GM23248 (cell line): Measurements from ENCODE around the gene RTP2. TPM values are rescaled to one million over a fixed set of nuclear protein-coding genes. Genes with fewer than 3 reads are reported as not detected.

Experiments
- DNase-seq: peaks from one replicate; pipeline ENCODE4 v3.0.0-alpha.2; 2015
- H2AFZ ChIP-seq: fragments of 200-600 bp; sonication (generic); 2 replicates; pipeline ENCODE4 v1.6.1; 2016; ENCODE audit warnings: antibody characterized with exemption
- H3F3A ChIP-seq: fragments of 200-600 bp; sonication (generic); 2 replicates; pipeline ENCODE4 v1.6.1; 2016; ENCODE audit warnings: mild to moderate bottlenecking, antibody characterized with exemption, mixed run types; ENCODE audit not compliant: insufficient read depth
- H3K27ac ChIP-seq: fragments of 200-600 bp; sonication (generic); 2 replicates; pipeline ENCODE4 v1.5.1; 2016; ENCODE audit warnings: mild to moderate bottlenecking
- H3K27me3 ChIP-seq: fragments of 200-600 bp; sonication (generic); replicated peaks from 2 replicates; pipeline ENCODE4 v1.6.1; 2016; ENCODE audit warnings: mild to moderate bottlenecking; ENCODE audit not compliant: insufficient read depth
- H3K36me3 ChIP-seq: fragments of 200-600 bp; sonication (generic); 2 replicates; pipeline ENCODE4 v1.6.1; 2016; ENCODE audit warnings: low read depth, mild to moderate bottlenecking
- H3K4me1 ChIP-seq: fragments of 200-600 bp; sonication (generic); 2 replicates; pipeline ENCODE4 v1.6.1; 2016; ENCODE audit warnings: mild to moderate bottlenecking; ENCODE audit not compliant: insufficient read depth
- H3K4me2 ChIP-seq: fragments of 200-600 bp; sonication (generic); one replicate; pipeline ENCODE4 v1.6.1; 2016; ENCODE audit warnings: mild to moderate bottlenecking; ENCODE audit not compliant: unreplicated experiment
- H3K4me3 ChIP-seq: fragments of 200-600 bp; sonication (generic); 2 replicates; pipeline ENCODE4 v1.5.1; 2016; ENCODE audit warnings: mild to moderate bottlenecking
- H3K79me2 ChIP-seq: fragments of 200-600 bp; sonication (generic); 2 replicates; pipeline ENCODE4 v1.6.1; 2016; ENCODE audit warnings: mild to moderate bottlenecking; ENCODE audit not compliant: insufficient read depth
- H3K9ac ChIP-seq: fragments of 200-600 bp; sonication (generic); 2 replicates; pipeline ENCODE4 v1.6.1; 2016; ENCODE audit warnings: mild to moderate bottlenecking
- H3K9me2 ChIP-seq: fragments of 200-600 bp; sonication (generic); 2 replicates; pipeline ENCODE4 v1.6.1; 2016; ENCODE audit warnings: mixed run types, mild to moderate bottlenecking, moderate library complexity; ENCODE audit not compliant: insufficient read depth
- H3K9me3 ChIP-seq: fragments of 200-600 bp; sonication (generic); one replicate; pipeline ENCODE4 v1.6.1; 2017; ENCODE audit warnings: low read depth
- H4K20me1 ChIP-seq: fragments of 200-600 bp; sonication (generic); 2 replicates; pipeline ENCODE4 v1.6.0; 2016; ENCODE audit not compliant: insufficient read depth
- EZH2 ChIP-seq: fragments of 200-600 bp; sonication (generic); IDR thresholded peaks from 2 replicates; pipeline ENCODE4 v1.6.1; 2018; ENCODE audit warnings: antibody characterized with exemption, mild to moderate bottlenecking; ENCODE audit not compliant: insufficient read depth, poor library complexity, severe bottlenecking
- EZH2phosphoT487 ChIP-seq: fragments of 200-600 bp; sonication (generic); IDR thresholded peaks from 2 replicates; pipeline ENCODE4 v1.6.1; 2018; ENCODE audit warnings: antibody characterized with exemption, moderate library complexity, mild to moderate bottlenecking, low read depth; ENCODE audit not compliant: insufficient read depth
- WGBS, 2 experiments: methylation state at CpG; one replicate each; pipeline ENCODE4 v1.1.6; 2015 to 2017; ENCODE audit warnings: low lambda C conversion rate in 2 of 2, low coverage in 1 of 2; ENCODE audit errors: missing lambda C conversion rate in 2 of 2; 5-methylcytosine and 5-hydroxymethylcytosine counted together
- in situ Hi-C: fragments of 300-500 bp; cut with MboI; formaldehyde crosslinking; loops from 2 replicates; pipeline ENCODE4 v1.15.0; 2020
- polyA plus RNA-seq: library from polyadenylated mRNA; unstranded; fragments of >200 nt; fragmentation: Nextera tagmentation; extraction: Ambion mirVana; gene quantifications from 2 replicates; pipeline ENCODE4 v1.2.1, GENCODE V29; 2016
- total RNA-seq: library from RNA; depleted of rRNA; stranded (reverse); fragments of >200 nt; shearing (Covaris generic); gene quantifications from 2 replicates; pipeline ENCODE4 v1.2.3, GENCODE V29; 2014

The RTP2 gene
- total and polyA plus RNA-seq, 2 experiments from 2014 or later, result not detected

- H2AFZ ChIP-seq, result no peak overlapping the region
- H3K27ac ChIP-seq, result no peak overlapping the region
- no peaks in the 10 kb centered on the region for H3K9me2 ChIP-seq
- no peaks in the 10 kb centered on the region for H3K9me3 ChIP-seq
- DNase-seq, result no peak
- no peaks in the 10 kb centered on the region for H3F3A ChIP-seq
- no peak overlapping the region for H3K4me3 ChIP-seq
- TF ChIP-seq EZH2 (no peak), EZH2phosphoT487 (no peak)
- H3K4me1 ChIP-seq, result no peaks in the 10 kb centered on the region
- no peak overlapping the region for H3K9ac ChIP-seq
- H4K20me1 ChIP-seq, result no peaks in the 10 kb centered on the region
- no peaks in the 10 kb centered on the region for H3K79me2 ChIP-seq
- peaks cover 52% of the 10 kb centered on the region for H3K27me3 ChIP-seq
- H3K4me2 ChIP-seq, result no peak overlapping the region
- no peaks in the 10 kb centered on the region for H3K36me3 ChIP-seq
- in situ Hi-C loops, result no loop called here
These were observed 34.8 kb downstream of the RTP2 start for GRCh38 chr3:187667526-187667925.

GRCh38 chr3:187665764-187666402 is 36.5 kb downstream of the RTP2 start:
- Histone ChIP-seq H3K9ac (no peak overlapping the region), H3K27ac (no peak overlapping the region), H3F3A (no peaks in the 10 kb centered on the region), H2AFZ (no peak overlapping the region), H4K20me1 (no peaks in the 10 kb centered on the region), H3K9me2 (no peaks in the 10 kb centered on the region), H3K79me2 (no peaks in the 10 kb centered on the region), H3K9me3 (no peaks in the 10 kb centered on the region), H3K36me3 (no peaks in the 10 kb centered on the region), H3K27me3 (peaks cover 52% of the 10 kb centered on the region), H3K4me2 (no peak overlapping the region), H3K4me1 (no peaks in the 10 kb centered on the region), H3K4me3 (no peak overlapping the region)
- DNase-seq, result no peak
- TF ChIP-seq EZH2phosphoT487, result no peak
- no peak for TF ChIP-seq EZH2
- WGBS, 2 experiments, result 1% methylated on average over 3 of the region's 3 CpGs
- in situ Hi-C loops, result no loop called here

GRCh38 chr3:187665010-187665409 is 37.3 kb downstream of the RTP2 start:
- Histone ChIP-seq H3K27me3 (peaks cover 45% of the 10 kb centered on the region), H3K27ac (no peak overlapping the region), H3F3A (no peaks in the 10 kb centered on the region), H3K4me2 (no peak overlapping the region), H3K9me3 (no peaks in the 10 kb centered on the region), H3K36me3 (no peaks in the 10 kb centered on the region), H3K9me2 (no peaks in the 10 kb centered on the region), H2AFZ (no peak overlapping the region), H3K4me3 (no peak overlapping the region), H3K4me1 (no peaks in the 10 kb centered on the region), H4K20me1 (no peaks in the 10 kb centered on the region), H3K79me2 (no peaks in the 10 kb centered on the region), H3K9ac (no peak overlapping the region)
- no peak for DNase-seq
- TF ChIP-seq EZH2phosphoT487, result no peak
- no peak for TF ChIP-seq EZH2
- in situ Hi-C loops, result no loop called here

- H3K27me3 ChIP-seq, result peaks cover 49% of the 10 kb centered on the region
- WGBS, 2 experiments, result 69 to 70% methylated on average over 5 of the region's 5 CpGs
- H3K4me3 ChIP-seq, result no peak overlapping the region
- no peak overlapping the region for H3K9ac ChIP-seq
- H3K9me3 ChIP-seq, result no peaks in the 10 kb centered on the region
- no peaks in the 10 kb centered on the region for H3K4me1 ChIP-seq
- no peaks in the 10 kb centered on the region for H3K9me2 ChIP-seq
- no peak overlapping the region for H3K4me2 ChIP-seq
- H3F3A ChIP-seq, result no peaks in the 10 kb centered on the region
- no peak overlapping the region for H3K27ac ChIP-seq
- no peaks in the 10 kb centered on the region for H4K20me1 ChIP-seq
- H3K36me3 ChIP-seq, result no peaks in the 10 kb centered on the region
- DNase-seq, result no peak
- H3K79me2 ChIP-seq, result no peaks in the 10 kb centered on the region
- in situ Hi-C loops, result no loop called here
- TF ChIP-seq EZH2 (no peak), EZH2phosphoT487 (no peak)
- no peak overlapping the region for H2AFZ ChIP-seq
These were observed 39.4 kb downstream of the RTP2 start for GRCh38 chr3:187662848-187663409.

GRCh38 chr3:187661267-187661666 is 41.1 kb downstream of the RTP2 start:
- no peaks in the 10 kb centered on the region for H3K79me2 ChIP-seq
- peaks cover 43% of the 10 kb centered on the region for H3K27me3 ChIP-seq
- H3K27ac ChIP-seq, result no peak overlapping the region
- no peaks in the 10 kb centered on the region for H3K9me2 ChIP-seq
- H3K36me3 ChIP-seq, result no peaks in the 10 kb centered on the region
- H3K9me3 ChIP-seq, result no peaks in the 10 kb centered on the region
- no peak for DNase-seq
- no peaks in the 10 kb centered on the region for H3K4me1 ChIP-seq
- no peaks in the 10 kb centered on the region for H4K20me1 ChIP-seq
- H3K4me3 ChIP-seq, result no peak overlapping the region
- H3F3A ChIP-seq, result no peaks in the 10 kb centered on the region
- in situ Hi-C loops, result no loop called here
- no peak overlapping the region for H2AFZ ChIP-seq
- no peak overlapping the region for H3K9ac ChIP-seq
- no peak overlapping the region for H3K4me2 ChIP-seq
- no peak for TF ChIP-seq EZH2
- TF ChIP-seq EZH2phosphoT487, result no peak
